ENCODE results near the gene ZNF608.

DNA sequence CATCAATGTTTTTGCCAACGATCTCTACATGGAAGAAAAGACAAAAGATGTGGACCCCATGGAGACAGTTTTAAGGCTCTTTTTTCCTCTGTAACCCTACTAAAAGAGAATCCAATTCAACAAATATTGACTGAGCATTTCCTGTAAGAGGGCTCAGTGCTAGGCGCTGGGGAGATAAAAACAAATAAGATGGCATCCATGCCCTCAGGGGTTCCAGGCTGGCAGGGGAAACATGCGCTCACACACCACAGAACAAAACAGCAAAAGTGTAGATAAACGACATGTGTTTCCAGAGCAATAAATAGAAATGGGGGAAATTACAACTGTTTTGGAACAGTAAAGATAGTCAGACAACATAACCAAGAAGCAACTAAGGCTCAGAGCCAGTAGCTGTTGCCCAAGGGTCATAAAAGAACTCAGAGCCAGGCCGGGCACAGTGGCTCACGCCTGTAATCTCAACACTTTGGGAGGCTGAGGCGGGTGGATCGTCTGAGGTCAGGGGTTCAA is 25.2 kb downstream of the ZNF608 start:
- no peak for TF ChIP-seq POLR2A (conservative IDR thresholded peaks at IDR 0.05)
- no peak for TF ChIP-seq ARNT (IDR thresholded peaks at IDR 0.05)
- TF ChIP-seq, protein P1, sequence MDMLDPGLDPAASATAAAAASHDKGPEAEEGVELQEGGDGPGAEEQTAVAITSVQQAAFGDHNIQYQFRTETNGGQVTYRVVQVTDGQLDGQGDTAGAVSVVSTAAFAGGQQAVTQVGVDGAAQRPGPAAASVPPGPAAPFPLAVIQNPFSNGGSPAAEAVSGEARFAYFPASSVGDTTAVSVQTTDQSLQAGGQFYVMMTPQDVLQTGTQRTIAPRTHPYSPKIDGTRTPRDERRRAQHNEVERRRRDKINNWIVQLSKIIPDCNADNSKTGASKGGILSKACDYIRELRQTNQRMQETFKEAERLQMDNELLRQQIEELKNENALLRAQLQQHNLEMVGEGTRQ (CRISPR knock-in tag; IDR thresholded peaks at IDR 0.05) = no peak
- no peak for TF ChIP-seq POLR2AphosphoS5 (IDR thresholded peaks at IDR 0.05; ENCODE audit: control insufficient read depth, insufficient read depth, low read depth, low read length)
- no peak for TF ChIP-seq SPI1 (IDR thresholded peaks at IDR 0.05; ENCODE audit: borderline replicate concordance, low read depth, low read length)
- TF ChIP-seq FOXM1 (IDR thresholded peaks at IDR 0.05; ENCODE audit: low read depth) = no peak
- TF ChIP-seq FOXM1 (CRISPR knock-in tag; IDR thresholded peaks at IDR 0.05; ENCODE audit: low read depth) = no peak
- no peak for TF ChIP-seq CBX8 (IDR thresholded peaks at IDR 0.05; ENCODE audit: borderline replicate concordance, extremely low read depth, low read depth, low read length, poor library complexity, severe bottlenecking)
- TF ChIP-seq ZNF354B (CRISPR knock-in tag; IDR thresholded peaks at IDR 0.05) = no peak
- no peak for TF ChIP-seq HDAC6 (IDR thresholded peaks at IDR 0.05; ENCODE audit: low read depth, low read length)
- no peak for TF ChIP-seq EP300 (IDR thresholded peaks at IDR 0.05; ENCODE audit: low read length)
- no peak for TF ChIP-seq CREB3 (tag; conservative IDR thresholded peaks at IDR 0.05; ENCODE audit: low read depth)
- TF ChIP-seq PHF8 (IDR thresholded peaks at IDR 0.05; ENCODE audit: borderline replicate concordance, low read length) = no peak
